H1 (cell line): Measurements from ENCODE around the gene DBF4B. TPM values are rescaled to one million over a fixed set of nuclear protein-coding genes. Genes with fewer than 3 reads are reported as not detected.

Source experiments
- CHD2 ChIP-seq: IDR thresholded peaks from 2 replicates; pipeline ENCODE4 v1.6.1; 2012; ENCODE audit warnings: low read length, improper control_type of control experiment
- EGR1 ChIP-seq: IDR thresholded peaks from 2 replicates; pipeline ENCODE4 v1.6.1; 2011; ENCODE audit warnings: low read depth, low read length, borderline replicate concordance
- HDAC6 ChIP-seq: IDR thresholded peaks from one replicate; pipeline ENCODE4 v1.7.1; 2012; ENCODE audit warnings: low read depth, mild to moderate bottlenecking, inconsistent platforms, low read length, moderate library complexity
- SIN3A ChIP-seq, 2 experiments: IDR thresholded peaks in 1 of 2; conservative IDR thresholded peaks in 1 of 2; 2 replicates each; pipeline ENCODE4 v1.6.1; 2011 to 2012; ENCODE audit warnings: low read length in 2 of 2, improper control_type of control experiment in 1 of 2, low read depth in 1 of 2, mild to moderate bottlenecking in 1 of 2
- TAF7 ChIP-seq: optimal IDR thresholded peaks from 2 replicates; pipeline ENCODE3; 2011; ENCODE audit warnings: low read depth, mild to moderate bottlenecking, inconsistent platforms, low read length, moderate library complexity, borderline replicate concordance
- polyA plus RNA-seq, 7 experiments: library from polyadenylated mRNA; depleted of rRNA in 3 of 7; stranded (reverse) in 5 of 7; unstranded in 2 of 7; fragments of >200 nt in 5 of 7; fragments of 200-250 nt in 2 of 7; gene quantifications; 1 replicate in 5 of 7; 2 replicates in 1 of 7; 4 replicates in 1 of 7; pipeline versions ENCODE4 v1.2.1 to v1.2.3, GENCODE V29; 2011 to 2013; ENCODE audit warnings: missing spikeins in 2 of 7, mixed read lengths in 2 of 7
- total RNA-seq: library from RNA; stranded (reverse); fragmentation: NEBNext Ultra II Directional; extraction: Animal tissue kit (Norgen Biotek cat#: 25700); gene quantifications from 2 replicates; pipeline ENCODE4 v1.2.1, GENCODE V29; 2021
- TF ChIP-seq, protein P1 (sequence below): IDR thresholded peaks from 2 replicates; pipeline ENCODE4 v1.6.1; 2011; ENCODE audit warnings: low read depth, mild to moderate bottlenecking, low read length; ENCODE audit not compliant: insufficient read depth

Gene DBF4B
- total and polyA plus RNA-seq, 2 of the 8 experiments (the other 6 are each of a cell fraction or from before 2014, with no cell fraction given) = 20.2 to 26.9 TPM

DNA sequence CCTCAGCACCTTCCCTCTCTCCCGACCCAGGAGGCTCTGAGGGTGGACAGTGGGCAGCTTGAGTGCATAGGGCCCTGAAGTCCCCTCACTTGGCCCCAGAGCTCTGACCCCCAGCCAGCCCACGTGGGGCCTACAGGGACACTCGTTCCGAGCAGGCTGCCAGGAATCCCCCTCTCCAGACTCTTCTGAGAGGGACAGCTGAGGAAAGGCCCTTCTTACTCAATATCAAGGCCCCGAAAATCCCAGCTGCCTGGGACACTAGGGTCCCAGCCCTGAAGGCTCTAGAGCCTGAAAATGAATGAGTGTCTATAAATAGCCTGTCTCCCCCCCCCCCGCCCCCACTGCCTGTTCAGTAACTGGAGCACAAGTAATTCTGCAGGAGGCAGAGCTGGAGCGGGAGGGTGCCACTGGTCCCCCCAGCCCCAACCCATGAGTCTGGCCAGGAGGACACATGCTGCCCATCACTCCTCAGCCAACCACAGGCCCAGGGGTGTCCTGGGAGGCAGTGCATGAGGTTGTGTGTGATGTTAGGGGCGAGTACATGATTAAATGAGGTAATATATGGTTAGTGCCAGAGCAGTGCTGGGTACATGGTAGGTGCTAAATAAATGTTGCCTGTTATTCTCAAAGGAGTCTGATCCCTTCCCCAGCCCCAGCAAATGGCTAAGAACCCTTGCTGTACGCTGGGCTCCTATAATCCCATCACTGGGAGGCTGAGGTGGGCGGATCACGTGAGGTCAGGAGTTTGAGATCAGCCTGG is 61.9 kb downstream of the DBF4B start (continued):
- TF ChIP-seq SIN3A (conservative IDR thresholded peaks at IDR 0.05 in 1 of 2, IDR thresholded peaks at IDR 0.05 in 1 of 2; ENCODE audit: low read depth in 1 of 2, low read length in 2 of 2) (no peak), CHD2 (no peak), EGR1 (no peak), HDAC6 (no peak), TAF7 (no peak)
- TF ChIP-seq, protein P1, sequence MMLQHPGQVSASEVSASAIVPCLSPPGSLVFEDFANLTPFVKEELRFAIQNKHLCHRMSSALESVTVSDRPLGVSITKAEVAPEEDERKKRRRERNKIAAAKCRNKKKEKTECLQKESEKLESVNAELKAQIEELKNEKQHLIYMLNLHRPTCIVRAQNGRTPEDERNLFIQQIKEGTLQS = no peak
